A673 (cell line): ENCODE results near the gene BUB1. TPM values are rescaled to one million over a fixed set of nuclear protein-coding genes. Genes with fewer than 3 reads are reported as not detected.
"Not testable (repeated sequence)": the region's sequence is repeated elsewhere in the genome, so short reads cannot be mapped to it uniquely, and the experiment has no call there.

Experiments used
- BruUV-seq: library from RNA; stranded (reverse); fragments of 400-500 nt; replicated peaks from 2 replicates; lab custom pipeline; 2021; lab: Mats Ljungman, UMichigan
- CTCF ChIA-PET: fragments of 300-600 bp; sonication (Branson Sonifier 250); formaldehyde crosslinking; loops from one replicate; lab custom pipeline; 2022; ENCODE audit warnings: antibody characterized with exemption; lab: Charles Lee
- POLR2A ChIA-PET: fragments of 300-600 bp; sonication (Branson Sonifier 250); formaldehyde crosslinking; loops from one replicate; lab custom pipeline; 2022; ENCODE audit warnings: antibody characterized with exemption; ENCODE audit not compliant: low non-redundant PET; lab: Charles Lee
- DNase-seq: peaks from one replicate; pipeline ENCODE4 v3.0.0-alpha.2; 2015; ENCODE audit warnings: low spot score
- H3K27ac ChIP-seq: fragments of 200-600 bp; sonication (generic); 2 replicates; pipeline ENCODE4 v1.5.1; 2016; ENCODE audit warnings: mixed run types, low read depth, mild to moderate bottlenecking, mixed read lengths, antibody characterized with exemption, low read length; ENCODE audit not compliant: poor library complexity, severe bottlenecking
- H3K27me3 ChIP-seq: fragments of 200-600 bp; sonication (generic); replicated peaks from 2 replicates; pipeline ENCODE4 v1.6.1; 2017; ENCODE audit warnings: mixed run types, low read depth, mild to moderate bottlenecking, mixed read lengths, antibody characterized with exemption, low read length; ENCODE audit not compliant: insufficient read depth, poor library complexity
- H3K36me3 ChIP-seq: fragments of 200-600 bp; sonication (generic); 2 replicates; pipeline ENCODE4 v1.6.1; 2016; ENCODE audit warnings: mixed run types, mild to moderate bottlenecking, mixed read lengths, antibody characterized with exemption, low read length; ENCODE audit not compliant: insufficient read depth, poor library complexity, severe bottlenecking
- H3K4me1 ChIP-seq: fragments of 200-600 bp; sonication (generic); 2 replicates; pipeline ENCODE4 v1.6.1; 2017; ENCODE audit warnings: mixed run types, mild to moderate bottlenecking, mixed read lengths, antibody characterized with exemption, low read length; ENCODE audit not compliant: insufficient read depth, poor library complexity, severe bottlenecking
- H3K4me3 ChIP-seq: fragments of 200-600 bp; sonication (generic); 2 replicates; pipeline ENCODE4 v1.5.1; 2016; ENCODE audit warnings: low read depth, mixed run types, mild to moderate bottlenecking, mixed read lengths, low read length; ENCODE audit not compliant: poor library complexity, severe bottlenecking
- H3K9me3 ChIP-seq: fragments of 200-600 bp; sonication (generic); 2 replicates; pipeline ENCODE4 v1.6.1; 2016; ENCODE audit warnings: mixed run types, low read depth, mild to moderate bottlenecking, mixed read lengths, antibody characterized with exemption, low read length; ENCODE audit not compliant: poor library complexity, severe bottlenecking
- intact Hi-C: fragments of 100-400 bp; cut with micrococcal nuclease; formaldehyde crosslinking; loops from one replicate; pipeline ENCODE4 v1.10.0; 2022; ENCODE audit not compliant: unreplicated experiment
- total RNA-seq: library from RNA; stranded (reverse); gene quantifications from 2 replicates; pipeline ENCODE4 v1.2.3, GENCODE V29; 2021

BUB1 gene
- total RNA-seq, 1 experiment from 2014 or later: 98.0 TPM

DNA sequence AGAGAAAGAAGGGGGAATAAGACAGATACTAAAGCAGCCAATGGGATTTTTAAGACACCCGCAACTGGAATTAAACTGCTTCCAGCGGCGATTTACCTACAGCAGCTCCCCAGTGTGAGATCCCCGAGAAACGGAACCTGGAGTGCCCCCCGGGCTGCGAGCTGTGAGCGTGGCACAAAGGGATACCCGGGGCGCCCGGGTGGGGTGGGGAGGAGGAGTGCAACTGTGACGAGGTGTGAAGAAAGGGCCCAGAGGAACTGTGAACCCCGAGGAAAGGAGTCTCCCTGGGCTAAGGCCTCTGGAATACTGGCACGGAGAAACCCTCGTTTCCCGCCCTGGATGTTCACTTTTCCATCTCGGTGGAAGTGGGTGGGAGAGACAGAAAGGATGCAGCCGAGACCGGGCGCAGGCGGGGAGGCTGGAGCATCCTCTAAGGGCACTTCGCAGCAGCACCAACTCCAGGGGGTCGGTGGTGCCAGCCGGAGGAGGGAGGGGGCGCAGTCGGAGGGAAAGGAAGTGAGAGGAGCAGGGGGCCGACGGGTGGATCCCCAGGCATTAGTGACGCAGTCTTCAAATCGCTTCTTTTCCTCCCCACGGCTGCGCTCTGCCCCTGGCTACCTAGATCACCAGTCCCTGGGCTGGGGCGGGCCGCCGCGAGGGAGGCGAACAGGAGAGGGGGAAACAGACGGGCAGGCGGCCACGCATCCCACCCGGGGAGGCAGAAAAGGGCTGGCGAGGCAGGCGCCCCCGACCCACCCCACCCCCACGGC is 67.8 kb downstream of the BUB1 start:
- H3K4me3 ChIP-seq, H3K9me3 ChIP-seq, BruUV-seq, H3K27ac ChIP-seq, H3K27me3 ChIP-seq, H3K36me3 ChIP-seq, CTCF ChIA-PET, H3K4me1 ChIP-seq, intact Hi-C loops, DNase-seq, POLR2A ChIA-PET: not testable (repeated sequence)

DNA sequence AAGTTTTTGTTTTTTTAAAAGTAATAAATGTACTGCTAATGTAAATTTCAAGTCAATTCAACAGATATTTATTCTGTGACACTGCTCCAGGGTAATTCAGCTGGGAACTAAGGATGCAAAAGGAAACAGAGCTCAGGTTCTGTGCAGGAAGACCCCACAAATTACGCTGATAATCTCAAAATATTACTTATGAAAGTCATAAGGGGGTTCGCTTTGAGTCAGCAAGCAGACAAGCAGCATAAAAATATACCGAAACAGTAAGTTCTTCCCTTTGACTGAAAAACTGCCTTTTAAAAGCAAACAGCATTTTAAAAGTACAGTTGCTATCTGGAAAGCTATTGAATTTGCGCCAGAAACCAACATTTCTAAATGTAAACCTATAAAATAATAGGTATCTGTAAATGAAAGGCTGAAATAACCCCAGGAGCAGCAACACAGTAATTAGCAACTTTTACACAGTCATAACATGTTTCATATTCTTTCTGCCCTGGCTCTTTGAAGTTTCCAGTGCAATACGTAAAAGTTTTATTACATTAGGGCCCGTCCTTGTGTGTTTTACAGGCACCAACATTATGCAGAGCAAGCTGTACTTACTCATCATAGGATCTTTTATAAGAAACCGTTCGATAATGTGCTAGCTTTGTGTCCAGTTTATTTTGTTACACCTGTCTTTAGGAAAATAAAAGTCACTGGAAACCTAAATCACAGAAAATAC is 68.9 kb downstream of the BUB1 start:
- H3K27ac ChIP-seq, H3K4me1 ChIP-seq, H3K9me3 ChIP-seq, CTCF ChIA-PET, H3K27me3 ChIP-seq, H3K36me3 ChIP-seq, DNase-seq, H3K4me3 ChIP-seq, intact Hi-C loops, POLR2A ChIA-PET: not testable (repeated sequence)
- BruUV-seq: TSS peak; percentile 66

DNA sequence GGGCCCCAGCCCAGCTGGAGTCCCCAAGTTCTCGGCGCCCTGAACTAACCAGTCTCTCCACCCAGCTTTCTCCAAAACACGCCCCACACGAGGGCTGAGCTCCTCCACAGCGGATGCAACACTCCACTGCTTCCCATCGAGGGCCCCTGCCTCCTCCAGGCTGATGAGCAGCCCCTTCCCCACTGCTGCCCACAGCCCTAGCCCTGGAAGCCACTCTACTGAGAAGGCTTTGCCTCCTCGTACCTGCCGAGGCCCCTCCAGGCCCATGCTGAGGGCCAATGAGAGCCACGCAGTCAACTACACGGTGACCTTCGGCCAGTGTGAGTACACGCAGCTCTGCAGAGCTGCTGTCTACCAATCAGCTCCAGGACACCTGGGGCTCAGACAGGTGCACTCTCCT is 72.8 kb downstream of the BUB1 start:
- BruUV-seq, intact Hi-C loops, DNase-seq, POLR2A ChIA-PET, H3K36me3 ChIP-seq, H3K27ac ChIP-seq, H3K27me3 ChIP-seq, H3K9me3 ChIP-seq, CTCF ChIA-PET, H3K4me3 ChIP-seq, H3K4me1 ChIP-seq: not testable (repeated sequence)

DNA sequence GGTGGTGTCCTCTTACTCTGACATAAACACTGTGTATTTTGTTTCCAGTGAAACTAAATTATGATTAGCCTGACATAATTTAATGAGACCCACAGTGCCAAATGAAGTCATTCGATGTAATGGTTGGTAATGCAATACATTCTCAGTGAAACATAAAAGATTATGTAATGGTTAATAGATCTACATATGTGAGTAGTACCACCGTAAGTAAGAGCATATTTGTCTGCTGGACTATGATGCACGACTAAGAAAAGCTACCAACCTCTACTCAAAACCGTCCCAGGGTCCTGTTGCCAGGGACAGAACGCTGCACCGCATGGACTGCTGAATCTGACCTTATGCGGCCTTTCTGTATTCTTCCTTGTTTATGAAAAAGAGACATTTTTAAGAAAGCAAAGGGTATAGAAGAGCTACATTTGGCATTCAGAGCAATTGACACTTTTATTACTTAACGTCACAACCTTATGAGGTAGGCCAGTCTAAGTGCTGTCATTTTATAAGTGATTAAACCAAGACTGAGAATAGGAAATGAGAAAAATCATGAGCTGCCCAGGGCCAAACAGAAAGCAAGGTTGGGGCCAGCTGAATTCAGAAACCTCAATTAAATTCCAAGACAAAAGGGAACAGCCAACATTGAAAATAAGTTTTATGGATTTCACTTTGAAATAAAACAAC is 73.8 kb downstream of the BUB1 start:
- POLR2A ChIA-PET, H3K9me3 ChIP-seq, H3K4me1 ChIP-seq, BruUV-seq, H3K36me3 ChIP-seq, DNase-seq, H3K4me3 ChIP-seq, intact Hi-C loops, CTCF ChIA-PET, H3K27ac ChIP-seq, H3K27me3 ChIP-seq: not testable (repeated sequence)

DNA sequence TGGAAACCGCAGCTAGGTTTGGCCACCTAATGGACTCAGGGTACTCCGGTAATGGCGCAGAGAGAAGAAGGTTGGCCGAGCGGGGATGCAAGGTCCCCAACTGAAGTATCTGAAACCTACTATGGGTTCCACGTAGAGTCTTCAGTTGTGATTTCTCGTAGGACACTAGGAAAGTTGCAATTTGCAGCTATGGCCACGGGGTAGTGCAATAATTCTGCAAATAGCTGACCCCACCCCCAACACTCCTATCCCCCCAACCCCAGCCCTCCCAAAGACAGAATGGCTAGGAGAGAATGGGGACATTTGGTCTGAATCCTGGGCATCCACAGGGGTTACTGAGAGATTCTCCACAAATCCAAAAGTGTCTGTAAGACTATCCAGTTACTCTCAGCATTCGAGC is 75.7 kb downstream of the BUB1 start:
- H3K27ac ChIP-seq, H3K4me1 ChIP-seq, H3K27me3 ChIP-seq, BruUV-seq, intact Hi-C loops, H3K36me3 ChIP-seq, POLR2A ChIA-PET, DNase-seq, H3K9me3 ChIP-seq, H3K4me3 ChIP-seq, CTCF ChIA-PET: not testable (repeated sequence)

DNA sequence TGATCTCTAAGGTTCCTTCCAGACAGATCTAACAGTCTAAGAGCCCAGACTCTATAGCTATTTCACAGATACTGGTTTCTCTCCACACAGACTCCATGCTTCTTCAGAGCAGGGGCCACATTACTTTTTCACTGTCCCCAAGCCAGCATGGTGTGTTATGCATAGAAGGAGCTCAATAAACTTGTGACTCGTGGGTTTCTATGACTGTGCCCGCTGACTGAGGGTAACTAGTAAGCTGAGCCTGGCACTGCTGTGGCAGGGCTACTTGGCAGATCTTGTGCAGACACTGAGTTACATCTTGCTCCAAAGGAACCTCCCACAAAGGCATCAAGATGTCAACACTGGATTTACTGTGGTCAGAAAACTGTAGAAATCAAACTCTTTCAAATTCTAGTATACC is 85.9 kb downstream of the BUB1 start:
- CTCF ChIA-PET, H3K36me3 ChIP-seq, BruUV-seq, intact Hi-C loops, H3K4me1 ChIP-seq, H3K9me3 ChIP-seq, DNase-seq, H3K4me3 ChIP-seq, H3K27me3 ChIP-seq, POLR2A ChIA-PET, H3K27ac ChIP-seq: not testable (repeated sequence)

DNA sequence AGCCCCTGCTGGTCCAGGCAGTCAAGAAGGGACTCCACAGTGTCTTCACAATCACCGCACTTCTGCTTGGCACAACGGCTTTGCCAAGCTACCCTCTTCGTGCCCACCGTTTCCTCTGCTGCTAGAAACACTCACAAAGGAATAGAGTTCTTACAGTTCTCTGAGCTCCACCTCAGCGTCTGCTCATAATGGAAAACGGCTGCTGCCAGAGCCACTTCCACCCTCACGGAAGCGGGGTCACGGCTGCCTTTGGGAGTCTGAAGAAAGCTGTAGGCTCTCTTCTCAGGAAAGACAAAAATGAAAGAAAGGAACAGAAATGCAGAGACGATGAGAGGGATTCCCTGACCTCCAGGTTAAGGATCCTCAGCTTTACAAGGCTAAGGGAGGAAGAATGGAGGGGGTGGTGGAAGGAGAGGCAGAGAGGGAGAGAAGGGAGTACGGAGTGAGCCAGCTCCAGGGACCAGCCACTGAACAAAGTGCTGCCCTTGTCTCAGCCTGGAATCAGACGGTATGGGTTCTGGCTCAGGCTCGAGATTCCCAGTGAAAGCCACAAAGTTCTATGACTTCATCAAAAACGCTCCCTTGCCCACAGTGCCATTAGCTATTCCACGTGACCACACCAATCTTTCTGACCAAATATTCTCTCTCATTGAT is 88.1 kb downstream of the BUB1 start:
- H3K36me3 ChIP-seq, H3K27ac ChIP-seq, H3K4me1 ChIP-seq, POLR2A ChIA-PET, intact Hi-C loops, H3K4me3 ChIP-seq, CTCF ChIA-PET, BruUV-seq, H3K27me3 ChIP-seq, H3K9me3 ChIP-seq, DNase-seq: not testable (repeated sequence)
